ENCODE measurements around the gene TUBAL3.

- TF ChIP-seq POLR2AphosphoS5 (IDR thresholded peaks at IDR 0.05) = no peak
- TF ChIP-seq CTCF (IDR thresholded peaks at IDR 0.05 in 8 of 11, conservative IDR thresholded peaks at IDR 0.05 in 3 of 11) = no peak
- no peak for TF ChIP-seq POLR2A (IDR thresholded peaks at IDR 0.05)
Observed at GRCh38 chr10:5406918-5407317, 2.3 kb upstream of the TUBAL3 start.

Data from spleen (tissue), 7 donors.